ENCODE data around the gene ELOVL1.
"Not testable (repeated sequence)": the region's sequence is repeated elsewhere in the genome, so short reads cannot be mapped to it uniquely, and the experiment has no call there.

The ELOVL1 gene

GRCh38 chr1:43372172-43372571 is 4.4 kb upstream of the ELOVL1 start:
- no peak for DNase-seq (ENCODE audit: extremely low spot score)
- ChIA-PET CTCF (no interaction called here), POLR2A (no interaction called here)
- no peak for TF ChIP-seq CTCF (IDR thresholded peaks at IDR 0.05; ENCODE audit: control extremely low read depth, extremely low read depth, low read depth, missing control alignments)

- no peak for TF ChIP-seq CTCF (IDR thresholded peaks at IDR 0.05; ENCODE audit: control extremely low read depth, extremely low read depth, low read depth, missing control alignments)
- ChIA-PET POLR2A (interaction anchor here (0.6 to 0.7 kb wide), 2 partner anchors 33 to 41 kb away, joined by 5 to 7 read pairs; partner anchors contain the start of gene MPL), CTCF (no interaction called here)
- no peak for DNase-seq (ENCODE audit: extremely low spot score)
These were observed 2.8 kb upstream of the ELOVL1 start for GRCh38 chr1:43370564-43370963.

GRCh38 chr1:43369779-43370178 is 2.0 kb upstream of the ELOVL1 start:
- CTCF ChIA-PET: interaction anchor here (0.8 kb wide), 1 partner anchor 9 kb away, joined by 4 read pairs; no protein-coding TSS in a partner anchor
- not testable (repeated sequence) for DNase-seq (ENCODE audit: extremely low spot score)

GRCh38 chr1:43368646-43369020 is 822 bp upstream of the ELOVL1 start:
- ChIA-PET CTCF (interaction anchor here (0.9 to 2.7 kb wide), 8 partner anchors 9 to 142 kb away, joined by 3 to 11 read pairs (median 4); partner anchors contain the start of gene CDC20), POLR2A (interaction anchor here (0.6 to 1.4 kb wide), 3 partner anchors 10 to 73 kb away, joined by 3 to 6 read pairs (median 4); partner anchors contain the start of gene CDC20)
- no peak for DNase-seq (ENCODE audit: extremely low spot score)
- no peak for TF ChIP-seq CTCF (IDR thresholded peaks at IDR 0.05; ENCODE audit: control extremely low read depth, extremely low read depth, low read depth, missing control alignments)

More at GRCh38 chr1:43369779-43370178, 2.0 kb upstream of the ELOVL1 start:
- POLR2A ChIA-PET: interaction anchor here (0.6 to 0.7 kb wide), 2 partner anchors 32 to 40 kb away, joined by 5 to 7 read pairs; partner anchors contain the start of gene MPL

GRCh38 chr1:43367026-43367903 is 546 bp downstream of the ELOVL1 start:
- TF ChIP-seq CTCF (IDR thresholded peaks at IDR 0.05; ENCODE audit: control extremely low read depth, extremely low read depth, low read depth, missing control alignments): no peak
- ChIA-PET POLR2A (interaction anchor here (0.5 to 2.0 kb wide), 9 partner anchors 9 to 1537 kb away, joined by 3 to 13 read pairs (median 4); partner anchors contain the start of genes CDC20, HYI and KDM4A), CTCF (interaction anchor here (0.9 to 2.7 kb wide), 8 partner anchors 7 to 141 kb away, joined by 3 to 11 read pairs (median 4); partner anchors contain the start of gene CDC20)
- peak; percentile 81 for DNase-seq (ENCODE audit: extremely low spot score)

GRCh38 chr1:43366601-43367025 is 1.2 kb downstream of the ELOVL1 start:
- TF ChIP-seq CTCF (IDR thresholded peaks at IDR 0.05; ENCODE audit: control extremely low read depth, extremely low read depth, low read depth, missing control alignments): no peak
- CTCF ChIA-PET: interaction anchor here (2.7 kb wide), 1 partner anchor 9 kb away, joined by 11 read pairs; the partner anchor contains the start of gene CDC20
- POLR2A ChIA-PET: interaction anchor here (0.6 to 2.0 kb wide), 2 partner anchors 8 to 75 kb away, joined by 6 to 13 read pairs; partner anchors contain the start of gene CDC20
- no peak for DNase-seq (ENCODE audit: extremely low spot score)
